ENCODE results near the gene COBLL1.
A peak's percentile ranks its signal among the peaks of the same experiment; 100 is the strongest.
"Not testable (repeated sequence)": the region's sequence is repeated elsewhere in the genome, so short reads cannot be mapped to it uniquely, and the experiment has no call there.

Gene COBLL1, protein sequence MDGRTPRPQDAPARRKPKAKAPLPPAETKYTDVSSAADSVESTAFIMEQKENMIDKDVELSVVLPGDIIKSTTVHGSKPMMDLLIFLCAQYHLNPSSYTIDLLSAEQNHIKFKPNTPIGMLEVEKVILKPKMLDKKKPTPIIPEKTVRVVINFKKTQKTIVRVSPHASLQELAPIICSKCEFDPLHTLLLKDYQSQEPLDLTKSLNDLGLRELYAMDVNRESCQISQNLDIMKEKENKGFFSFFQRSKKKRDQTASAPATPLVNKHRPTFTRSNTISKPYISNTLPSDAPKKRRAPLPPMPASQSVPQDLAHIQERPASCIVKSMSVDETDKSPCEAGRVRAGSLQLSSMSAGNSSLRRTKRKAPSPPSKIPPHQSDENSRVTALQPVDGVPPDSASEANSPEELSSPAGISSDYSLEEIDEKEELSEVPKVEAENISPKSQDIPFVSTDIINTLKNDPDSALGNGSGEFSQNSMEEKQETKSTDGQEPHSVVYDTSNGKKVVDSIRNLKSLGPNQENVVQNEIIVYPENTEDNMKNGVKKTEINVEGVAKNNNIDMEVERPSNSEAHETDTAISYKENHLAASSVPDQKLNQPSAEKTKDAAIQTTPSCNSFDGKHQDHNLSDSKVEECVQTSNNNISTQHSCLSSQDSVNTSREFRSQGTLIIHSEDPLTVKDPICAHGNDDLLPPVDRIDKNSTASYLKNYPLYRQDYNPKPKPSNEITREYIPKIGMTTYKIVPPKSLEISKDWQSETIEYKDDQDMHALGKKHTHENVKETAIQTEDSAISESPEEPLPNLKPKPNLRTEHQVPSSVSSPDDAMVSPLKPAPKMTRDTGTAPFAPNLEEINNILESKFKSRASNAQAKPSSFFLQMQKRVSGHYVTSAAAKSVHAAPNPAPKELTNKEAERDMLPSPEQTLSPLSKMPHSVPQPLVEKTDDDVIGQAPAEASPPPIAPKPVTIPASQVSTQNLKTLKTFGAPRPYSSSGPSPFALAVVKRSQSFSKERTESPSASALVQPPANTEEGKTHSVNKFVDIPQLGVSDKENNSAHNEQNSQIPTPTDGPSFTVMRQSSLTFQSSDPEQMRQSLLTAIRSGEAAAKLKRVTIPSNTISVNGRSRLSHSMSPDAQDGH

DNA sequence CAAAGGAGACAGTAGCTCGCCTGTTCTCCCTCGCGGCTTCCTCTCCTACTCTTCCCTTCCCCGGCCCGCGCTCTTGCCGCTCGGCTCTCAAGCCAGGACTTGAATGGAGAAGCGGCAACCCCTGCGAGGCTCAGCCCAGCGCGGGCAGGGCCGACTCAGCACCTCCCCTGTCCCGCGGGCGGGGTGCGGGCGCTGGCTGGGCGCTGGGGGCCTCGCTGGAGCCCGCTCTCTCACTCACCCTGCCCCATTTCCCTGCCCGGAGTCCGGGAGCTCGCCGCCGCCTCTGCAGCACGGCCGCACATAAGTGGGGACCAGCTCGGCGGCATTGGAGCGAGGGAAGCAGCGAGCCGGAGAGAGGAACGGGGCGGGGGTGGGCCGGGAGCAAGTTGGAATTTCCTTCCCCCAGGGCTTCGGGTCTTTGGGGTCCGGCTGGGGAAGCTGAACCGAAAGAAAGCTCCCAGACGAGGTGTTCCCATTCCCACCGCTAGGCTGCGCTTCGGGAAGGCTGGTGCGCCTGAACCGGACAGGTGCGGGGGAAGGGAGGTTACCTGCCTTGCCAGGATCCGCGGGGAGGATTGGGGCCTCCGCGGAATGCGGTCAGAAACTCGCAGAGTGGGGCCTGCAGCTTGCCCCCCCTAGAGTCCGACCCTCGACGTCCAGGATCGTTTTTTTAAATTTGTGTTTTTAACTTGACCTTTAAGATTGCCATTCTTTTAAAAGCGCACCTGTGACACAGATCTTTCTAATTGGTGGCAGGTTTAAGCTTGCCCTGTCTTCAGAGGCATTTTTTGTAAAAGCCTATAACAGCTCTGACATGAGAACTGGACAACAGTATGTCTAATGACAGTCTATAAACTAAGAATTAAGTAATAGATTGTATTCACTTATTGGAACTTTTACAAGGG lies at the start of gene COBLL1:
Gene COBLL1 (minus strand): TSS at position 105 of the 905 bp plus-strand sequence. CDS start 627 bp downstream, outside the sequence.
- peak; percentile 81 for DNase-seq

DNA sequence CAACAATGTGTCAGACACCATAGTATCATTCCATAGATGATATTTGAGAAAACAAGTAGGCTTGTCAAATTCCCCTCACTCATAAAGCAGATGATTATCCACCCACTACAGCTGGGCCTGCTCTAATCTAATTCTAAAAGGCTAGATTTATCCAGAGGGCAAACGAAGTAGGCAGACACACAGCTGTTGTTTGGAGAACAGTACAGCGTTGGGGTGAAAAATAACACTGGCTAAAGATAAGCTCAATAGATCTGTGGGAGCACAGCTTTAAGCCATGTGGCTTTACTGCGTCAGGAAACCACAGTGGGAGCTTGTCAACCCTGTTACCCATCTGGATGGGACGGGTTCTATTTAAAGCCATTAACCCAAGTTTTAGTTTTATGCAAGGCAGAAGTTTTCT lies 48.9 kb upstream of the COBLL1 start:
- DNase-seq, result no peak

DNA sequence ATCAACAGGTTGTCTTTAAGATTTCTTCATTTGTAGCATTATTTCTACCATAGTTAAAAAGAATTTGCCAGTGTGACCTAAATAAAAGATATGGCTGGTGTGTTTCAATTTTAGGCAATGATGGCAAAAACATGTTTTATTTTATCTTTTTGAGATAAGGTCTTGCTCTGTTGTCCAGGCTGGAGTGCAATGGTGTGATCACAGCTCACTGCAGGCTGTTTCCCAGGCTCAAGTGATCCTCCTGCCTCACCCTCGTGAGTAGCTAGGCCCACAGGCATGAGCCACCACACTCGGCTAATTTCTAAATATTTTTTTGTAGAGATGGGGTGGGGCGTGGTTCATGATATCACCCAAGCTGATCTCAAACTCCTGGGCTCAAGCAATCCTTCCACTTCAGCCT lies 47.0 kb upstream of the COBLL1 start:
- no peak for DNase-seq

DNA sequence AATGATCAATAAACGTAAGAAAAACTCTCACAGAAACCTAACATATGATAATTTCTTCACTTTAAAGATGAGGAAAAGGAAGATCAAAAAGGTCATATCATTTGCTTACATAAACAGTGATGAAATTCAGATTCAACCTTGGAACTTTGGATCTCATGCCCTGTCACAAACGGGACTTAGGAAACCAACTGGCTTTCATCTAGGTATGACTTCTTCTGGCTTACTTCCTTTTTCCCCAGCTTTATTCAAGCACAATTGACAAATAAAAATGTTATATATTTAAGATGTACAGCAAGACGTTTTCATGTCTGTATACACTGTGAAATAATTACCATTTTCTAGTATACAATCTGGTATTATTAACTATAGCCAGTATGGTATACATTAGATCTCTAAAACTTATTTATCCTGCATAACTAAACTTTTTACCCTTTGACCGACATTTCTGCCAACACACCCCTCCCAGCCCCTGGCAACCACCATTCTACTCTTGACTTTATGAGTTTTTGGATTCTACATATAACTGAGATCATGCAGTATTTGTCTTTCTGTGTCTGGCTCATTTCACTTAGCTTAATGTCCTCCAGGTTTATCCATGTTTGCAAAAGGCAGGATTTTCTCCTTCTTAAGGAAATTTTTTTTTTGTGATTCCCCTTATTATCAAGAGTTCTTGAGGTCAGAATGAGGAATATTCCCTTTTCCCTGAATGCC lies 46.0 kb upstream of the COBLL1 start:
- DNase-seq, result no peak

DNA sequence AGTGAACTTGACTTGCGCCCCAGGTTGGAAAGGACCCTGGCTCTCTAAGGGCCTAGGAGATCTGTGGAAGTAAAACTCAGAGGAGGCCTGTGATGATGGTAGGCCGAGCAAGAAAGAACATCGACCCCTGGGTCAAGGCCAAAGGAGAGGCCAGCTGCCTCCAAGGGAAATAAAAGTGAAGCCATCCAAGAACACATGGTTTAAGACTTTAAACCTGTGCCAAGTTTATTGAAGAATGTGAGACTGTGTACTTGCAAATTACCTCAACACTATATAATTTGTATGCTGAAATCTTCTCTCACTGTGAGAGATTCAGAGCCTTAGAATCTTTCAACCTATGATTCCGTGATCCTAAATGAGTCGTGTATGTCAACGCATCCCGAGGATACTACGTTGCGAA lies 40.7 kb upstream of the COBLL1 start:
- no peak for DNase-seq

DNA sequence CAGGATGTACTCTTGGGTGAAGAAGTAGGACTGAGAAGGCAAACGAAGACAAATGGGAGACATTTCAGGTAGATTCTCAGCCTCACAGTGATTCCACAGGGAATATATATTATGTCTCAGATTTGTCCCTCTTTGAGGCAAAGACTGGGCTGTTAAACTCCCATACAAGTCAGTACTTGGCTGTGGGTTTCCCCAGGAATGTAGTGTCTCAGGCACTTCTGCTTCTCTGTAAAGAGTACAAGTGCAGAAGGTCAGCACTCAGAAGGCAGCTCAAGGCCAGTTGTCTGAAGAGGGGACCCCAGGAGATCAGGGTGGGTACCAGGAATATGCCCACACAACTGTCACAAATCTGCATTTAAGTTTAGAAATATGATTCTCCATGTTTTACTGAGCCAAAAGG lies 39.9 kb upstream of the COBLL1 start:
- DNase-seq, result no peak

DNA sequence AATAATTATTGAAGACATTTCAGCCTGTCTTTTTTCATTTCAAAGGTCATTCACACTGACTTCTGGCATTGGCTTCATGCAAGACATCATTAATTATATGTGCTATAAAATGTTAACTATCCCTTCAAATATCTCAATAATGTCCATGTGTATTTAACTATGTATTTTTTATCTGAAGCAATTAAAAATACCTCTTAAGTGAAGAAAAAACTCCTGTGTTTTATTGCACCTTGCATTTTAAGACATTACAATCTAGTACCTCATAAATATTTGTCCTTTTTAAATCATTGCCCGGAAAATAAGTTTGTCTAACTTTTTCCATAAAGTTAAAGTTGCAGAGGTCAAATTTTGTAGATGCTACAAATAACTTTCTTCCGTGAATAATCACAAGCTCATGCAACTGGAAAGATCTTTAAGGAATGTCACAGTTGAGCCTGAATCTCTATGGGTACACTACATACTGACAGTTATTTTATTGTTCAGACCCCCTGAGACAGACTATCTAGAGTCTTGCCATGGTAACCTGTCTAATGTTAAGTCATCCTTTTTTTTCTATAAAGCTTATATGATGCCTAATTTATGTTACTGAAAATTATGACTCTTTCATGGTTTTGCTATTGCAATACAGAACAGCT lies 38.4 kb upstream of the COBLL1 start:
- no peak for DNase-seq

DNA sequence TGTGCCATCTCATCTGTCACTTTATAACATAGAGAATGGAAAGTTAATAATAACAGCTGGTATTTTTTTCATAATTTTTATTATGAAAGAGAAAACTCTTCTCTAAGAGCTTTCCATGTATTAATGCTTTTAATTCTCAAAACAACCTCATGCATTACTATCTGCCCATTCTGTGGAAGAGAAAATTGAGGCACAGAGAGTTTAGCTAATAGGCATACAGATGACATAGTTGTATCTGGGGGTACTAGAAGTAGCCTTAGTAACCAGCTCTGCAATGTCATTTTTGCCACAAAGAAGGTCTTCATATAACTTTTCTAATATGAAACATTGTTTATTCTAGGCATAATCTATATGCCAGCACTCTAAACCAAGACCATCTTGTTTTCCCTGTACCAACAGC lies 36.3 kb upstream of the COBLL1 start:
- no peak for DNase-seq

DNA sequence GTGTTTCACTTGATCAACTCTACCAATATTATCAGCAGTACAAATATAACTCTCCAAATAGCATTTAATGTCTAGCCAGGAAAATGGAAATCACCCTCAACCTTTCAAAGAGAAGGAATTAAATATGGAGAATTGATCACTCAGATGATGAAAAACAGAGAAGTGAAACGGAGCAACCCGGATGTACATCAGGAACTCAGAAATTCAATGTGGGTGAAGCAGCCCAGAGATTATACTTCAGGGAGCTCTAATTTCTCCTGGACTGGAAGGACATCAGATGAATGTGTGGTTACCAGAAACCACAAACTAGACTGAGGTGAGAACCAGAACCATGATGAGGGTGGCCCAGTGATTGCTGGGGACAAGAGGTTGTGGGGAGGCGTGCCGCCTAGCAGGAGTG lies 35.5 kb upstream of the COBLL1 start:
- DNase-seq, result no peak

DNA sequence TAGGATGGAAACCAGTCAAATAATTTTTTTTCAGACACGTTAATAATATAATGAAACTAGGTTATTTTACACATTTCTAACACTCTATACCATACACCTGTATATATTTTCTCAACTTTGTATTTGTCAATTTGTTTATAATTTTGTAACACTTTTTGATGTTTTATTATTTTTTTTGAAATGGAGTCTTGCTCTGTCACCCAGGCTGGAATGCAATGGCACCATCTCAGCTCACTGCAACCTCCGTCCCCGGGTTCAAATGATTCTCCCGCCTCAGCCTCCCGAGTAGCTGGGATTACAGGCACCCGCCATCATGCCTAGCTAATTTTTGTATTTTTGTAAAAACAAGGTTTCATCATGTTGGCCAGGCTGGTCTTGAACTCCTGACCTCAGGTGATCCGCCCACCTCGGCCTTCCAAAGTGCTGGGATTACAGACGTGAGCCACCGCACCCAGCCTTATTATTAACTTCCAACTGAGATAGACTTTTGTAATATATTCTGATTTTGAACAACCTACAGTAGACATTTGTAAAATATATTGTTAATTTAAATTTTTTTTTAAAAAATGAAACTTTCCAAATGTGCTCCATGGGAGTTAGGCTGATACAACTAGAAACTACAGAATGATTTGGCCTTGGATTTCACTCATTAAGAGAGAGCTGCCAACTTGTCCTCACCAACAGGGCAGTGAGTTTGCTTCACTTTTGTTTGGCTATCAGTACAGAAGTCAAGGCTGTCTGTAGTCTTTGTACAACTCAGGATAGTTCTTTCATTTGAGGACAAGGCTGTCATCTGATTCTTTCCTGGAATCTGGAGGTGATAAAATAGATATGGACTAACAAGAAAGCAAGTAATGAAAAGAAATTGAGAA lies 33.9 kb upstream of the COBLL1 start:
- no peak for DNase-seq

DNA sequence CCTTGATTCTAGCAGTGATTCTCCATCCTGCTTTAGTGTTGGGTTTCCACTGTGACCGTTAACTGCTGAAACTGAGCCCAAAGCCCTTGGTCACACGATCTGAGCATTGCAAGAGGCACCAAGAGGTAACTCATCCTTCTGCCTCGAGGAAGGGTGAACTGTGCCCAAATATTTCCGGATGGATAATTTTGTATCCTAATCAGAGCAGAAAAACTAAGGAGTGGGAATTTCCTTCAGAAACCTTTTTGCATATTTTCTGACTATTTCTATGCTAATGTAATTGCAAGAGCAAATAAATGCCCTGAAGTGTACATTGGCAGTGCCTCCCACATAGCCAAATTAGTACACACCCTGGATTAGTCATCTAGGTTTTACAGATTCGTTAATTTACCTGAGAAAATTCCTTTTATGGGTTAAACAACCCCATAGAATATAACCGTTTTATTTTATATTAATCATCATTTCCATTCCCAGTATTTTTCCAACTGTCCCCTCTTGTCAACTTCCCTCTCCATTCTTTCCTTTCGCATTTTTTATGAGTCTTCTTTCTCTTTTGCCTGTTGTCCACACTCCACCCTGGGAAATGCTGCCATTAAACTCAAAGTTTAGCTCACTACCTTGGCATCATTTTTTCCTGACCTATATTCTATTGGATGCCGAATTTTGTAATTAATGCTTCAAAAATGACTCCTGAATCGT lies 31.7 kb upstream of the COBLL1 start:
- DNase-seq, result no peak

DNA sequence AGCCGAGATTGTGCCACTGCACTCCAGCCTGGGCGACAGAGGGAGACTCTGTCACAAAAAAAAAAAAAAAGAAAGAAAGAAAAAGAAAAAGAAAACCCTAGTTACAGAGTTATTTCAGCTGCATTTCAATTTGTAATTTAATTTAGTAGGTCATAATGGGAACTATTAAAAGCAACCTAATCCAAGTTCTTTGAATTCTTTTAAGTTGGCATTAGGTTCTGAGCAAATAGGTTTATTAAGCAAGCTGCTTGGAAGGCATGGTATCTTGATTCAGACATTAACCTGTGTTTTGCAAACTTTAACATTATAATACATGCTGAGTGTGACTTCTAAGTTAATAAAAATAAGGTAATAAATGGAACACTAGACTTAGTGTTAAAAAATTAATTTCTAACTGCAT lies 29.8 kb upstream of the COBLL1 start:
- DNase-seq, result no peak

DNA sequence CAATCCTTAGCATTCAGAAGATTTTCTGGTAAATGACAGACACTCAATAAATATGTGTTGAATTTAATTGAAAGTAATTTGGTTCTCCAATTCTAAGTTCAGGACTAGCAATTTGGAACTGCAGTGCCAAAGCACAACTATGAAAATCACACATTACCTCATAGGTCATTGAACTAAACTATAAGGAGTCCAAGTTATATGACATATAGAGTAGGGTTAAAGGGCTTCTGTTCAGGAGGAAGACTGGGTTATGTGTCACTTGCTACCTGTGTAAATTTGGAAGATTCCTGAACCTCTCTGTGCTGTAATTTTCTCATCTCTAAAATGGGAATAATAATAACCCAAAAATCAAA lies 27.8 kb upstream of the COBLL1 start:
- DNase-seq, result no peak

DNA sequence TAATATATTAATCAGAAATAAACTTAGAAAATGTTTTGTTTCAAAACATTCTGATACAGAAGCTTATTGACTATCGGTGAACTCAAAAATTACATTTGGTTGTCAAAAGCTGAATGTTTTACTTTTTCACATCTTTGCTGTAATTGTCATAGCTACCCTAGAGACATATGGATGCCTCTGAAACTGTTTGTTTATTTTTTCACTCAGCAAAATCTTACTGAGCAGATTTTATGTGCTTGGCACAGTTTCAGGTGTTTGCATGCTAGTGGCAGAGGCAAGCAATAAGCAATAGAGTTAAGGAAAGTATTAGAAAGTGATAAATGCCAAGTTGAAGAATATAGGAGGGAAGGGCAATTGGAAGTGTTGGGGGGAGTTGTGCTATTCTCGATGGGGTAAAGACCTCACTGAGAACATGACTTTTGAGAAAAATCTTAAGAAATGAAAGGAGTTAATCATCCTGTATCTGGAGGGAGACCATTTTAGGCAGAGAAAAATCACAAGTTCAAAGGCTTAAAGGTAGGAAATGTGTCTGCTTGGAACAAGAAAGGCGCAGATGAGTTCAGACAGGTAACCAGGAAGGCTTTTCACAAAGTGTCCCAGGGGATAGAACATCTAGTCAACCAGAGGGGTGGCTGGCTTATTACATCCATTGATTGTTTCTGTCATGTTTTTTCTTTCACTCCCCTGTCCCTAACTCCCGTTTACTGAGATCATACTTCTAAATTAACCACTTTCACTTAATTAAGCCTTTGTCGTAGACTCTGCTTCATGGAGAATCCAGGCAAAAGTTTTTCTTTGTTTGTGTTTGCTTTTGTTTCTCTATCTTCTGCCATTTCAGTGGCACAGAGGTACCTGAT lies 27.2 kb upstream of the COBLL1 start:
- no peak for DNase-seq

DNA sequence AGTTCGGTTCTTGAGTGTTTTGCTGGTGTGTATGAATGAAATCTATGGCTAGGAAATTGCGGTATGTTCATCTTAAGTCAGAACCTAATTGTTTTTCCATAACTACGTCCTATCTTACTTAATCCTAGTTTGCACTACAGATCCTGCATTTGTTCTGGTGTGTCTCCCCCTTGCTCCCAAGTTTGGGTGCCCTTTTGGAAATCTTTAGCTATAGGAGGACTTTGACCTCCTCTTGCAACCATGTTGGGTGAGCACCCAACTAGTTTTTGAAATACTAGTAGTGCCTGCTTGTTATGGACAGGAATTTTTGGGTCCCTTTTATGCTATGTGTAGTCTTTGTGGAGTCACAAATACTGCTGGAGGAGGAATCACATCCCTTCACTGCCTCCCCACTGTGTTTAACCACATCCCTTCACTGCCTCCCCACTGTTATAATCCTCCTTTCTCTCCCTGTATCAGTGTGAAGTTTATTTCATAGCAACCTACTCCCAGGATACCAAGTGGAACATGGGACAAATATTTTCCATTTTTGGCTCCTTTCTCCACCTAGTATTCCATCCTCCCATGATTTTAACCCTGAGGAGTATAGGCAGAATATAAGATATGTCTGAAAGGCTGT lies 26.3 kb upstream of the COBLL1 start:
- no peak for DNase-seq

DNA sequence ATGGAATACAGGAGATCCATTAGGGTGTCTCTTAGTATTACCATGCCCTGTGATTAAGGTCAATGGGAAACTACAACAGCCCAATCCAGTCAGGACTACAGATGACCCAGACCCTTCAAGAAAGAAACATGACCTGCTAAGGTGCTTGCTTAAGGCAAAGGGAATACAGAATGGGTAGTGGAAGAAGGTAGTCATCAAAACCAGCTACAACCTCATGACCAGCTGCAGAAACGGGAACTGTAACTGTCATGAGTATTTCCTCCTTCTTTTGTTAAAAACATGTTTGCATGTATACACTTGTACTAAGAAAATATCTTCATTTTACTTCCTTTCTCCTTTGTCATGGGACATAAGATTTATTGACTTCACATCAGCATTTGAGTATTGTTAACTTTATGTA lies 24.8 kb upstream of the COBLL1 start:
- DNase-seq, result not testable (repeated sequence)

DNA sequence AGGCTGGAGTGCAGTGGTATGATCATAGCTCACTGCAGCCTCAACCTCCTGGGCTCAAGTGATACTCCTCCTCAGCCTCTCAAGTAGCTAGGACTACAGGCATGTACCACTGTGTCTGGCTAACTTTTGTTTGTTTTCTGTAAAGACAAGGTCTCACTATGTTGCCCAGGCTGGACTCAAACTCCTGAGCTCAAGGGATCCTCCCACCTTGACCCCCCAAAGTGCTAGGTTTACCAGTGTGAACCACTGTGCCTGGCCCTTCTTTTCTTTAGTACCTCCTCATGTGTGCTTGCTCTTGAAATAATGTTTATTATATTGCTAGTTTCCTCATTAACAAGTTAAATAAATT lies 19.0 kb upstream of the COBLL1 start:
- no peak for DNase-seq

All from femur (tissue), 1 donor.